ENCODE data around the gene AMMECR1.

GRCh38 chrX:110159235-110159634 lies 158.7 kb downstream of the AMMECR1 start:
- no peak for TF ChIP-seq CTCF (IDR thresholded peaks at IDR 0.05)
- TF ChIP-seq POLR2A (IDR thresholded peaks at IDR 0.05) = no peak

Measured in uterus (tissue), 2 donors.